GM18519 (cell line): ENCODE results near the gene GAPT.

Experiments used
- ATAC-seq: cut with Tn5 transposase; IDR thresholded peaks from one replicate; pipeline ENCODE4 v1.9.1; 2021; ENCODE audit warnings: mild to moderate bottlenecking, moderate library complexity; ENCODE audit not compliant: unreplicated experiment, low FRiP score

Gene GAPT

DNA sequence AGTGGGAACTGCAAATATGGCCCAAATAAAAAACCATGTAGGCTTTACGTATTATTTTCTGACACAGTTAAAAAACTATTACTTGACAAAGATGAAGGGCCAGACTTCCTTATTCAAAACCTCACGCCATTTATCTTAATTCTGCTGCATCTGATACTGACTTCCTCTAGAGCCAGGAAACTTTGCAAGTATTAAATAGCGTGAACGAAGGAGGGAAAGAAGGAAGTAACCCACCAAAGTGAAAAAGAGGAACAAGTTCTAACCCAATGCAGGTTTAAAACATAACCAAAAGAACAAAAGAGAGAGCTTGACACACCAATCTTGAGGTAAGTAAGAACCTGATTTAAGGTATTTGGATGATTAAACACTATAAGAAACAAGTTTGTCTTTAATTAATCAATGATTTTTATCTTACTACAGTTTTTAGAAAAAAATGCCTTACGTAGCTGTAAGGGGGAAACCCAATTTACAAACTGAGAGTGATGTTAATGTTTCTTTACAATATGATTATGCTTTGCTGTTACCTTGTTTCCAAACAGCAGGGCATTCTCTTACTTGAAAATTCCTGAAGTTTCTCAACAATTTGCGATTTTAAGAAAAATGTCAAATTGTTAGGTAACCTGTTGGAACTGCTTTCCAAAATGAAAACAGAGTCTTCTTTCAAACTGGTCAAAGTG is at the start of gene GAPT:
Gene GAPT, plus strand, starts transcription at position 220 of the 677 bp plus-strand sequence. CDS start 3,102 bp downstream, outside the sequence.
- ATAC-seq, result peak; percentile 88

DNA sequence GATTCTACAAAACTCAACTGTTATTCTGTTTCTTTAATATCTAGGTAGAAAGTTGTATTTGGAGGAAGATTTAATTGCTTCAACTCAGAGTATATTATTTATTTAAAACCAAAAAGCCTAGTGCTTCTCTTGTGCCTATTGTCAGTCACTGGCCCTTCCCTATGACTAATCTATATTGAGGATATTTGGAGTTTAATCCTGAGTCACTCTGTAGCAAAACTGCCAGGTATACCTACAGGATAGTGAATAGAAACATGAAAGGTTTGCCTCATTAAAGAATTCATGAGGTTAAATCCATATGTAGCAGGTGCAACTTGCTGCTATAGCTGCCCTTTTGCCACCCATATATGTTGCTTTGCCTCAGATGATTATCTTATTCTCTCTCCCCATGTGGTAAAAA is 46.4 kb upstream of the GAPT start:
- no peak for ATAC-seq

DNA sequence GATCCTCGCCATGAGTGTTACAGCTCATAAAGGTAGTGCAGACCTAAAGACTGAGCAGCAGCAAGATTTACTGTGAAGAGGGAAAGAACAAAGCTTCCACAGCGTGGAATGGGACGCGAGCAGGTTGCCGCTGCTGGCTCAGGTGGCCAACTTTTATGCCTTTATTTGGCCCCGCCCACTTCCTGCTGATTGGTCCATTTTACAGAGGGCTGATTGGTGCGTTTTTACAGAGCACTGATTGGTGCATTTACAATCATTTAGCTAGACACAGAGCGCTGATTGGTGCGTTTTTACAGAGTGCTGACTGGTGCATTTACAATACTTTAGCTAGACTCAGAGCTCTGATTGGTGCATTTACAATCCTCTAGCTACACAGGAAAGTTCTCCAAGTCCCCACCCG is 45.2 kb upstream of the GAPT start:
- no peak for ATAC-seq

DNA sequence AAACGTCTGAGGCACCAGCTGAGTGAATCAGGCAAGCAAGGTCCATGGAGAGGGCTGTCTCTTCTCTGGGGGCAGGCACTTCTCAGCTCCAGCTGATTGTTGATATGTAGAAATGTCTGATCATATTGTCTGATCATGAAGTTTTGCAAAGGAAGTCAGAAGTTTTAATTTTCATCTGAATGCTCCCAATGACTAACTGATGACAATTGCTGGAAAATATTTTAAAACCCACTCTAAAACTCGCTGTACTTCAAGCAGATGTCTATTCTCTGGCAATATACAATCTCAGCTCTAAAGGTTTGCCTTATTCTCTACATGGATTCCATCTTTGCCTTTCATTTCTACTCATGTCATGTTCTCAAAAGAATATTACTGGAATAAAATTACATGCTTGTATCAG is 44.0 kb upstream of the GAPT start:
- no peak for ATAC-seq

DNA sequence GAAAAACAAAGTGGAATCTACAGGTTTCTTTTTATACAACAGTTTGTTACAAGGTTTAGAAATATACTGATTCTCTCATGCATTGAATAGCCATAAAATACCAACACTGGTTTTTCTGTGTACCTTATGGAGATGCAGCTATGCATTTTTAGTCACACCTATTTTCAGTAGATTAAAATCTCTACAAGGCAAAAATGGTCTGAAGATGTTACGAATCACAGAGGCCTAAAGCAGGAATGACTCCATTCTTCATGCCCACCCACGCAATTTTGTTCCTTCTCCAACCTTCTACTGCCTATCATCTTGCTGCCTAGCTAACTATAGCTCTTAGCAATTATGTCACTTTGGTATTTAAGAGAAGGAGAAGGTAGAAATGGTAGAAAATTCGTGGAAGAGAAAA is 41.2 kb upstream of the GAPT start:
- no peak for ATAC-seq

DNA sequence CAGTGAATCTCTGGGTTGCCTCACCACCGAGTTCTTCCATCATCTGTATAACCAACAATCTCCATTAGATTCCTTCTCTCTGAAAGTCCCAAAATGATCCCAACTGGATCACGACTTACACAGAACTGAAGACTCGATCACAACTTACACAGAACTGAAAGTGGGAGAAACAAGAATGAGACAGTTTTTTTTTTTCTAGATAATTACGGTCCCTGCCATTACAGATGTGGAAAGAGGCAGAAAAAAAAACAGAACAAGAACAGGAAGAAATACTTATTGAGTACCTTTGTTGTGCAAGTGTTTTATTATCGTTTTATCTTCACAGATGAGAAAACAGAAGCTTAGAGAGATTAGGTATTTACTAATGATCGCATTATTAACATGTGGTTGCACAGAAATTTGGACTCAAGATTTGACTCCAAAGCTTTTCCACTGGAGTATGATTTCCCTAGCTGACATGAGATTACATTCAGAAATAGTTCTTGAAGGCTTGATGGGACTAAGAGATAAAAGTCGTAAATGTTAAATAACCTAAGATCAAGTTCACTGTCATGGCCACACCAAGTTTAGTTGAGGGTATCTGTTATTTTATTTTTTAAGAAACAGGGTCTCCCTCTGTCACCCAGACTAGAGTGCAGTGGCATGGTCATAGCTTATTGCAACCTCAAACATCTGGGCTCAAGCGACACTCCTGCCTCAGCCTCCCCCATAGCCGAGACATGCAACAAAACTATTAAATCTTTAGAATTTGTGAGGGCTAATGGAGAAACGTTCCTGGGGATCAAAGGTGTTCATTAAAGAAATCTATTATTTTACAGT is 40.2 kb upstream of the GAPT start:
- ATAC-seq, result no peak

DNA sequence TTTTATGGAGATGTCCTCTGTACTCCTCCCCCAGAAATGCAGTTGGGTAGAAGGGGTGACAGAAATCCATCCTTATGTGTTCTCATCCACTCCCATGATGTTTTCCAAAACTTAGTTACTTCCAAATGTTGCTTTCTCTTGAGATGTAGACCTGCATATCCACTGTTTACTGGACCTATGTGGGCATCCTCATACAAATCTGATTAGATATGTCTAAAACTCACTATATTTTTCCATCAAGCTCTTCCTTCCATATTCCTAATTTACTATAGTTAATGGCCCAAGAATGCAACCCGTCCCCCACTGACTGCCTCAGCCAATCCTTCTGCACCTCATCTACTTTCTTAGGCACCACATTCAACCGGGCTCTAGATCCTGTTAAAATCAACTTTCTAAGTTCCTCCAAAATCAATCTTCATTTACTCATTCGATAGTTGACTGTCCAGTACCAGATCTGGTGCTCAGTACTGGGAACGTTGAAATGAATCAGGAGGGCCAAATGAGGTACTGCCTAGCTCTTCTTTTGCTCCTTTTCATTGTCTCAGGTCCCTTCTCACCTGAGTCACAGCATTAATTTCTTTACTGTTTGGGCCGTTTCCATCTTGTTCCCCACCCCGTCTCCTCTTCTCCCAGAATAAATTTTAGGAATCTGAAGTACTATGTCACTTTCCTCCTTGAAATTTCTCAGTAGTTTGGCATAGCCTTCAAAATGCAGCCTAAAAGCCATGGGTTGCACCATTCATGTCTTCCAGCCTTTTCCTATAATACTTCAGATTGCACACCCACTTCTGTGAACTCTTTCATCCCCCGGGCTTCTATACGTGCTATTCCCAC is 39.3 kb upstream of the GAPT start:
- no peak for ATAC-seq

DNA sequence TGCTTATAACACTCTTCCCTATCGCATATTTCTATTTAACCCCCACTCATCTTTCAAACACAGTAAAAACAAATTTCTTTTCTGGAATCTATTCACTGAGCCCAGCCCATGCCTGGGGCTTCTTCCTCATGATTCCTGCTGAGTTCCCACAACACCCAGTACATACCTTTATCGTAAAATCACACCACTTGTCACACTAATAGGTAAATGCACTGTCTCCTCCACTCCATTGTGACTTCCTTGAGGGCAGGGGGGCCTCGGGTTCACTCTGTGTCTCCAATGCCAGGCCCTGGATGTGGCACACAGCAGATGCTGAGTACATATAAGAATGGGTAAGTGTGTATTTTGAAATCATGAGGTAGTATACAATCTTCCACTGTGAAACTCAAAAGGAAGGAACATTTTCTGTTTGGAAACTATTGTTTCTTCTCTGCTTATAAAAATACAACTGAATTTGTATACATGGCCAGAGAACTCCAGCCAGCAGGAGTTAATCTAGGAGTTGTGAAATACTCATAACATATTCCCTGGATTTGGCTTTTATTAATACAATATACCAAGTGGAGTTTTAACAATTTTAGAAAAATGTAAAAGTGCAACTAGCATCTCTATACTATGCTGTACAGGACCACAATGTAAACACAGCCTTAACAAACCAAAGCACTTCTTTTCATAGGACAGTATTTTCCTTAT is 38.5 kb upstream of the GAPT start:
- no peak for ATAC-seq

DNA sequence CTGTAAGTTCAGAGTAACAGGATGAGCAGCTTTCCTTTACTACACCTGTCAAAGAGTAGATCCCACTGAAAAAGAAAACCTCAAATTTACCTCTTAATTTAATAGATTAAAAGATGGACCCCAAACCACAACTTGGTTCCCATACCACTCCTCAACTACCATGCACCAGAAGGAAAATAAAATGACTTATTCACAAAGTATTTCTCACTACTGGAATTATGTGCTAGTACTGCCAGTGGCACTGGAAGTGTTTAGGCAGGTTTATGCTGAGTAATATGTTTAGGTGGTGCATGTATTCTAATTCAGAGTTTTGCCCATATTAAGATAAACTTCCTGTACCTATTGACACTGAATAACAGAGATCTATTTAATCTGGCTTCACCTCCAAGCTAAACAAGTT is 37.9 kb upstream of the GAPT start:
- no peak for ATAC-seq

DNA sequence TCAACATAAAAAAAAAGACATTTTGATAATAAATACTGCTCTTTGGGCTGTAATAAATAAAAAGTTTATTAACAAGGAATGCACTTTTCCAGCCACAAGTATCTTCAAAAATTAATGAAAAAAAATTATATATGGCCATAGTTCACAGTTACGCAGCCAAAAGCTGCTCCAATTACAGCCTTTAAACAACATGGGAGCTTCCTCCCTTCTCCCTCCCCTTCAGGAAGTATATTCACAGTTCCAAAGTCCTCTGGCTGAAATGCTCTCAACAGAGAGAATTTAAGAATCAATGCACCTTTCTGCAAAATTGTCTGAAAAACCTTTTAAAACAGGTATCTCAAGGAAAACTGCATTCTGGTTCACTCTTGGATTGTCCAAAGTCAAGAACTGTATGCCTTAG is 37.2 kb upstream of the GAPT start:
- no peak for ATAC-seq

DNA sequence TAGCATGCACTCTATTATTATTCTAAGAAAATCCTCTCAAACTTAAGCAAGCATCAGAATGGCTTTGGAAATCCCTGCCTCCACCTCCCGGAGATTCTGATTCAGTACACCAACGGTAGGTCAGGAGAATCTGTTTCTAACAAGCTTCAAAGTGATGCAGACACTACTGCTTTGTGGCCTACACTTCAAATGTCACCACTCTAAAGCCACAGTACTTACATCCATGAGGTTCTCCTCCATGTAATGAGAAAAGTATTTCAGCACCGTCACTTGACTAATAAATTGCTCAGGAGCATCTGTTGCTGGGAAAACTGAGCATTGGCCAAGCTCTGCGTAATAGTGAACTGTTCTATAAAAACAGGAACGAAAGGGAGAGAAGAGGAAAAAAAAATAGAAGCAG is 36.2 kb upstream of the GAPT start:
- ATAC-seq, result no peak

DNA sequence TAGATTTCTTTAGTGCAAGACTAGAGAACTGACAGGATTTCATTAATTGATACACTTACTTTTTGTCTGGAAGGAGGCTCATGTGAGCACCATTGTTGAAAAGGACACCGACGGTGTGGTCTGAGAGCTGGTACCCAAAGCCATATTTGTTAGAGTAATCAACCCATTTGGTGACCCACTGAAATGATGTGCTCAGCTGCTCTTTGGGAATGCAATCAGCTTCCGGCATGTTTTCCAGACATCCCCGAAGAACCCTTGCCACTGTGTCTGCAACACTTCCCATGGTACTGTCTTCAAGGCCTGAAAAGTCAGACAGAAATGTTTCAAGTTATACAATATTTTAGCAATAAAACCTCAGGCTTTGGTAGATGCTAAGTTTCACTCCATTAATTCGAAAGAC is 35.8 kb upstream of the GAPT start:
- ATAC-seq, result no peak

DNA sequence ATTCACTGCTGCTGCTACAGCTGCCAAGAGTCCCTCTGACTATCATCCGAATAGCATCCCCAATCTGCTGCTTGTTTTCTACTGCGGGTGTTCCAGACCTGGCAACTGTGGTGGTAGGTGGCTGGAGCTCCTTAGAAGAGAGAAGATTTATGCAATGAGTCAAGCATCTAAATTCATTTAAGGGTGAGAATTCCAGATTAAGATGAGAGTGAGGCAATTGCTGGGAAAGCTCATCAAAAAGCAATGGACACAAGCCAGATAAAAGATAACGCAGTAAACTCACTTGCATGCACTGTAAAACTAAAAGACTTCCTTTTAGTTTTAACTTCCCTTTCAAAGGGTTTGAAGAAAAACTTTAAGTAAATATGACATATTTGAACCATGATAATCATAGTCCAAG is 35.2 kb upstream of the GAPT start:
- no peak for ATAC-seq

DNA sequence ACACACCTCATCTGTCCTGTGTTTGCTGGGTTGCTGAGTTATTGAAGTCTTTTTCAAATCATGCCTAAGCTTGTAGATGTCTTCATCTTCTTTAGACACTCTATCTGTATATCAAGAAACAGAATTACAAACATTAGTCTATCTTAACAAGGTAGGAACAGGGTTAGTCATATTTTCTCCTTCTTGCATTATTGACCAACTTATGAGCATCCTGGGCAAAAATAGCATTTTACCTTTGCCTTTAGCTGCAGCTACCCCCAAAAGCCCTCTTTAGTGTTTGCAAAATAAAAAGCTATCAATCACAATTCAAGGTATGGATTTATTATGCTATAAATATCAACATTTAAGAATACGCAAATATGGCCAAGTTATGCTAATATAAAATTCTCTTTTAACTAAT is 34.7 kb upstream of the GAPT start:
- ATAC-seq, result no peak

DNA sequence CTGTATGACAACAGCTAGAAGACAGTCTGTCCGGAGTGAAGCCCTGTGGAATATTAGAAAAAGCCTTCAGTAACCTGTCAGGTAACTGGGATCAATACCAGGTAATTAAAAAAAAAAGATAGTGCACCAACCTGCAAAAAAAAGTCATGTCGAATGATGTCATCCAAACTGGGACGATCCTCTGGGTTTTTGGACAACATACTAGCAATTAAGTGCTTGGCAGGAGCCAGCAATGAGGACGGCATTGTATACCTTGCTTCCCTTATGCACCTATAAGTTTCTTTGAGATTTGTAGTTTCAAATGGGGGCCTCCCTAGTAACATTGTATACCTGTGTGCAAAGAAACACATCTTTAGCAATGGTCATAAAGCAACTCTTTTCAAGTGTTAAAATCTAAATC is 34.2 kb upstream of the GAPT start:
- no peak for ATAC-seq

DNA sequence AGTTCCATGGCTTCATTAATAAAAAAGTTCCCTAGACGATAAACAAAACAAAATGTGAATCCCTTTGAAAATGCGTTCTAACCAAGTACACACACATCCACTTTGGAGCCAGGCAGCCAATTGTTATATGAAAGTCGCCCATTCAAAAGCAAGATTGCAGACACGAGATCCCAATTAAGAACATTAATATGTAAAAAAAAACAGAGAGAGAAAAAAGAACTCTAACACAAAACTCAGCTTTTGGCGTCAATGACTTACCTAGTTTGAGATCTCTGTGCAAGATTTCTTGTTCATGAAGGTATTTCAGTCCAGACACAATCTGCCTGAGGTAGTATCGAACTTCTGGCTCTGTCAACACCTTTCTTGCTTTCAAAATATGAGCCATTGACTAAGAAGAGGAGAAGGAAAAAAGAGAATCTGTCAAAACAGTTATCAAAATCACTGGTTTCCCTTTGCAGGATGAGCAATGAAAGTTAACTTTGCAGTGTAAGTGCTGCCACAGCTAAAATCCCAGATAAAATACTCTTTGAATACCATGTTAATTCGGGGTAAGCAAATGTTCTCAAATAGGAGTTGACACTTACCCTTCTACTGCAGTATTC is 33.0 kb upstream of the GAPT start:
- no peak for ATAC-seq

DNA sequence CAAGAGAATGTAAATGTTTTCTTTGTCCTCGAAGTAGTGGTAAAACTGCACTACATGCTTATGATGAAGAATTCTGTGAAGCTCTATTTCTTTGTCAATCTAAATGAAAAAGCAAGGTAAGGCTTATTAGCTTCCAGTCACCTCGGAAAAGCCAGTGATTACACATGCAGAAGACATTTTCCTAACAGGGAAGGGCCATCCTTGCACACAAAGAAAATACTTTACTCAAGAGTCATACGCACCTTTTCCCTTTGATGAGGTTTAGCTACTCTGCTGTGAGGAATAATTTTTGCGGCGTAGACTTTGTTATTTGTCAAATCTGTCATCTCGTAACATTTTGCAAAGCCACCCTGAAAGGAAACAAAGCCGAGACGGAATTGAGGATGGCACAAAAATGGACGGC is 32.5 kb upstream of the GAPT start:
- no peak for ATAC-seq

DNA sequence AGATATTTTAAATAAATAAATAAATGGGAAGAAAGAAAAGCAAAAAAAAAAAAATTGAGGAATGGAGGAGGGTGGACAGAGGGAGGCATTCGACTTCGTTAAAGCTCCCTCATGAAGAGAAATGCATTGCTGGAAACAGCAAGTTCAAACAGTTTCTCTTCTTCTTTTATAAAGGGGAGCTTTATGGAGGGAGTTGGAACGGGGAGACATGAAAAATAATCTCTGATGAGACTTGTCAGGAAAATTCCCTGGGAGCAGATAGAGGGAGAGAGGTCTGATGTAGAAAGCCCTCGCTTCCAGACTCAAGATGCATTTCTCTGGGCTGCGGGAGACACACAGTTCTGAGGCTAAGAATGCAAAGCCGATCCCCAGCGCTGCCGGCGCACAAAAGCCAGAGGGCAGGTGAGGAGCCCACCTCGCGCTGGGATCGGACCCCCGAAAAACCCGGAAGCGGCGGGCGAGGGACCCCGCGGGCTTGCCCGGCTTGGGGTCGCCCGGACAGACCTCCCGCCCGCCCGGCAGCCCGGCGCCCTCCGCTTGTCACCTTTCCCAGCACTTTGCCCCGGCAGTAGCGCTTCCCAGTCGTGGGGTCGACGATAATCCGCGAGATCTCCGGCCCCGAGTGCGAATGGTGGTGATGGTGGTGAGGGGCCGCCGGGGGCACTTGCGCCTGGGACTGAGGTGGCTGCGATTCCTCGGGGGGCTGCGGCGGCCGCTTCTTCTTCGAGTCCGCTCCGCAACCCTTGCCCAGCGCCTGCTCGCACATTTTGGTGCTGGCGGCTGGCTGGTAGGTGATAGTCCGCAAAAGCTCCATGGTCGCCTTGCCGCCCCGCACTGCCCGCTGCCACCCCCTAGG is 31.9 kb upstream of the GAPT start:
- no peak for ATAC-seq

DNA sequence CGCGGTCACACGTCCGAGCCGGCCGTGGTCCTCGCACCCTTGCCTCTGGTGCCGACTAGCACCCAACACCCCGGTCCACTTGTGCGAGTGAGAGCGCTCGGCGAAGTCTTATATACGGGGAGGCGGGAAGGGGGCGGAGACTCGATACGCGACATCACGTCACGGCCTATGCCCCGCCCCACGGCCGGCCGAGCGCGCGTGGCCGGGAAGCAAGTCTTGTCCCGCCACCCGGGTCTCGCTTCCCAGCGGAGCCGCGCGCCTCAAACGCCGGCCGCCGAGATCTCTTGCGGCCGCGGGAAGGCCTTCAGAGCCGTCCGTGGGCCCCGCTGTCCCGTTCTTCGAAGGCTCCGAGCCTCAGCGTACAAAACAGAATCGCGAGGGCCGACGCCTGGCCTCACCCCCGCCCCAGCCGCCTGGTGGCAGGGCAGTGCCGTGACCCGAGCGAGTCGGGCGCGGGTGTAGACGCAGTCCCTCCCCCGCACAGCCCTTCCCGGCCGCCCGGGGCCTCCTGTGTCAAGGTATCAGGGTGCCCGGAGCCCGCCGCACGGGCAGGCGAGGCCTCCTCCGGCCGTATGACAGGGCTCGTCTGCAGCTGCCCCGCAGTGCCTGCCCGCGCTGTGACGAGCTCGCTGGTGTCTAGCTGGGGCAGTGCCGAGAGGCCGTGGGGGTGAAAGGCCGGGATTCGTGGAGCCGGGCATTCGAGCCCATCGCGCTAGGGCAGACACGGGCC is 31.1 kb upstream of the GAPT start, which contains the start of gene PLK2:
Gene PLK2, minus strand, starts transcription at position 85 of the 730 bp plus-strand sequence. CDS start 127 bp downstream, outside the sequence.
- peak; percentile 46 for ATAC-seq
